ENCODE data around the gene DMKN.
"Not testable (repeated sequence)": the region's sequence is repeated elsewhere in the genome, so short reads cannot be mapped to it uniquely, and the experiment has no call there.

The DMKN gene

DNA sequence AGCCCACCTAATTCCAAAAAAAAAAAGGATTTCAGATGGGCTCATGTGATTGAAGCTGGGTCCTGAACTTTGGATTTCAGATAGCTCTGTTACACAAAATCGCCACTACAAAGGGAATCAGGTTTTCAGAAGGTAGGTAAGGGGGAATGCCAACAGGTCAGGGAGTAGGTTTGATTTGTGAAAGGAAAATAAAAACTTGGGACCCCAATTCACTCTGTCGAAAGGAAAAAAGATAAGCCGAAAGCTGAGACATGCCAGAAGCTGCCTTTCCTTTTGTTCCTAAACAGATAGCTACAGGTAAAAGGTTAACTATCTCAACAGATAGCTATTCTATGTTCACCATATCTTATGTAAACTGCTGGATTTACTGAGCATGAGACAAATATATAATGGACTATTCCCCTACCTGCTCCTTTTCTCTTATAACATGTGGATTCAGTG is 27.2 kb downstream of the DMKN start:
- Histone ChIP-seq H3K9me3 (ENCODE audit: insufficient read depth, low read depth, low read length) (no peaks in the 10 kb centered on the region), H3K27ac (ENCODE audit: low read length) (no peak overlapping the region), H3K4me3 (ENCODE audit: low read length) (no peak overlapping the region), H3K4me1 (ENCODE audit: insufficient read depth, low read length) (no peaks in the 10 kb centered on the region), H3K36me3 (ENCODE audit: insufficient read depth, low read depth, low read length) (no peaks in the 10 kb centered on the region), H3K9ac (ENCODE audit: low read depth, low read length) (no peak overlapping the region), H3K27me3 (ENCODE audit: insufficient read depth, low read length) (0 out of 2 replicates have a peak, but pooled peaks cover 17% of the 10 kb centered on the region)

- H3K36me3 ChIP-seq (ENCODE audit: insufficient read depth, low read depth, low read length) = no peaks in the 10 kb centered on the region
- no peak overlapping the region for H3K4me3 ChIP-seq (ENCODE audit: low read length)
- no peak overlapping the region for H3K27ac ChIP-seq (ENCODE audit: low read length)
- 0 out of 2 replicates have a peak, but pooled peaks cover 8% of the 10 kb centered on the region for H3K27me3 ChIP-seq (ENCODE audit: insufficient read depth, low read length)
- H3K4me1 ChIP-seq (ENCODE audit: insufficient read depth, low read length) = no peaks in the 10 kb centered on the region
- H3K9me3 ChIP-seq (ENCODE audit: insufficient read depth, low read depth, low read length) = no peaks in the 10 kb centered on the region
- H3K9ac ChIP-seq (ENCODE audit: low read depth, low read length) = no peak overlapping the region
Measured at GRCh38 chr19:35484252-35485036, 29.0 kb downstream of the DMKN start.

- H3K9me3 ChIP-seq (ENCODE audit: insufficient read depth, low read depth, low read length) = no peaks in the 10 kb centered on the region
- 0 out of 2 replicates have a peak, but pooled peaks cover 8% of the 10 kb centered on the region for H3K27me3 ChIP-seq (ENCODE audit: insufficient read depth, low read length)
- no peak overlapping the region for H3K4me3 ChIP-seq (ENCODE audit: low read length)
Measured at GRCh38 chr19:35483089-35483488, 30.4 kb downstream of the DMKN start.

GRCh38 chr19:35478794-35479677 is 34.4 kb downstream of the DMKN start:
- no peak overlapping the region for H3K4me3 ChIP-seq (ENCODE audit: low read length)
- H3K27me3 ChIP-seq (ENCODE audit: insufficient read depth, low read length) = no peaks in the 10 kb centered on the region
- H3K9me3 ChIP-seq (ENCODE audit: insufficient read depth, low read depth, low read length) = no peaks in the 10 kb centered on the region
- H3K27ac ChIP-seq (ENCODE audit: low read length) = no peak overlapping the region
- no peak overlapping the region for H3K9ac ChIP-seq (ENCODE audit: low read depth, low read length)
- no peaks in the 10 kb centered on the region for H3K36me3 ChIP-seq (ENCODE audit: insufficient read depth, low read depth, low read length)
- H3K4me1 ChIP-seq (ENCODE audit: insufficient read depth, low read length) = no peaks in the 10 kb centered on the region

More at GRCh38 chr19:35483089-35483488, 30.4 kb downstream of the DMKN start:
- Histone ChIP-seq H3K9ac (ENCODE audit: low read depth, low read length) (no peak overlapping the region), H3K36me3 (ENCODE audit: insufficient read depth, low read depth, low read length) (no peaks in the 10 kb centered on the region), H3K27ac (ENCODE audit: low read length) (no peak overlapping the region), H3K4me1 (ENCODE audit: insufficient read depth, low read length) (no peaks in the 10 kb centered on the region)

- Histone ChIP-seq H3K36me3 (ENCODE audit: insufficient read depth, low read depth, low read length) (no peaks in the 10 kb centered on the region), H3K27me3 (ENCODE audit: insufficient read depth, low read length) (no peaks in the 10 kb centered on the region), H3K9me3 (ENCODE audit: insufficient read depth, low read depth, low read length) (no peaks in the 10 kb centered on the region), H3K4me3 (ENCODE audit: low read length) (no peak overlapping the region), H3K9ac (ENCODE audit: low read depth, low read length) (no peak overlapping the region), H3K4me1 (ENCODE audit: insufficient read depth, low read length) (no peaks in the 10 kb centered on the region), H3K27ac (ENCODE audit: low read length) (no peak overlapping the region)
Measured at GRCh38 chr19:35476149-35476548, 37.3 kb downstream of the DMKN start.

GRCh38 chr19:35474594-35474993 is 38.9 kb downstream of the DMKN start:
- H3K36me3 ChIP-seq (ENCODE audit: insufficient read depth, low read depth, low read length); H3K4me1 ChIP-seq (ENCODE audit: insufficient read depth, low read length); H3K9ac ChIP-seq (ENCODE audit: low read depth, low read length); H3K9me3 ChIP-seq (ENCODE audit: insufficient read depth, low read depth, low read length); H3K27me3 ChIP-seq (ENCODE audit: insufficient read depth, low read length); H3K27ac ChIP-seq (ENCODE audit: low read length); H3K4me3 ChIP-seq (ENCODE audit: low read length): not testable (repeated sequence)

- Histone ChIP-seq H3K9me3 (ENCODE audit: insufficient read depth, low read depth, low read length) (no peaks in the 10 kb centered on the region), H3K4me3 (ENCODE audit: low read length) (no peak overlapping the region), H3K27me3 (ENCODE audit: insufficient read depth, low read length) (no peaks in the 10 kb centered on the region), H3K4me1 (ENCODE audit: insufficient read depth, low read length) (peaks cover 3% of the 10 kb centered on the region), H3K27ac (ENCODE audit: low read length) (no peak overlapping the region), H3K36me3 (ENCODE audit: insufficient read depth, low read depth, low read length) (no peaks in the 10 kb centered on the region), H3K9ac (ENCODE audit: low read depth, low read length) (no peak overlapping the region)
Measured at GRCh38 chr19:35474104-35474503, 39.3 kb downstream of the DMKN start.

DNA sequence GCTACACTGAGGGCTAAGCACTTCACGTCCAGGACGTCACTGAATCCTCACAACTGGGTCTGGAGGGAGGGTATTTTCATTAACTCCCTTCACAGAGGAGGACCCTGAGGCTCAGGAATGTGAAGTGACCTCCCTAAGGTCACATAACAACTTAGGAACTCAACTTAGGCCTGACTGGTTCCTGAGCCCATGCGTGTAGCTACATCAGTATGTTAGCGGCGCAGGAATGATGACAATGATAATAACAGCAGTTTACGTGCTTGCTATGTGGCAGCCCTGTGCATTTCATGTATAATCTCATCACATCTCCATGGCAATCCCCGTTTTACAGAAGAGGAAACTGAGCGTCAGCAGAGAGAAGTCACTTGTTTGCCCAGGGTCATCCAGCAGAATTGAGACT is 41.5 kb downstream of the DMKN start:
- Histone ChIP-seq H3K27ac (ENCODE audit: low read length) (no peak overlapping the region), H3K27me3 (ENCODE audit: insufficient read depth, low read length) (no peaks in the 10 kb centered on the region), H3K4me3 (ENCODE audit: low read length) (no peak overlapping the region), H3K9ac (ENCODE audit: low read depth, low read length) (no peak overlapping the region), H3K36me3 (ENCODE audit: insufficient read depth, low read depth, low read length) (no peaks in the 10 kb centered on the region), H3K9me3 (ENCODE audit: insufficient read depth, low read depth, low read length) (no peaks in the 10 kb centered on the region), H3K4me1 (ENCODE audit: insufficient read depth, low read length) (peaks cover 3% of the 10 kb centered on the region)

DNA sequence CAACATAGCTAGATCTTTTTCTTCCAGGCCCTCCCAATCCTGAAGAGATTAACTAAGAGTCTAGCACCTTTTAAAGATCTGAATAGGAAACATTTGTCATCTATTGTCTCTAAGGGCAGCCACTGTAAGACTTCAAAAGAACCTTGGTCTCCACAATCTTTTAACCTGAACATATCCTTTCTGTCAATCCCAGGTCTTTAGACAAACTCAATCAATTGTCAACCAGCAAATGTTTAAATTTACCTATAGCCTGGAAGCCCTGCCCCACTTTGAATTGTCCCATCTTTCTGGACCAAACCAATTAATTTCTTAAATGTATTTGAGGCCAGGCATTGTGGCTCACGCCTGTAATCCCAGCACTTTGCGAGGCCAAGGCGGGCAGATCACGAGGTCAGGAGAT is 42.4 kb downstream of the DMKN start:
- not testable (repeated sequence) for H3K9ac ChIP-seq (ENCODE audit: low read depth, low read length); H3K36me3 ChIP-seq (ENCODE audit: insufficient read depth, low read depth, low read length); H3K27me3 ChIP-seq (ENCODE audit: insufficient read depth, low read length); H3K9me3 ChIP-seq (ENCODE audit: insufficient read depth, low read depth, low read length); H3K27ac ChIP-seq (ENCODE audit: low read length); H3K4me1 ChIP-seq (ENCODE audit: insufficient read depth, low read length); H3K4me3 ChIP-seq (ENCODE audit: low read length)

- no peaks in the 10 kb centered on the region for H3K27me3 ChIP-seq (ENCODE audit: insufficient read depth, low read length)
- H3K36me3 ChIP-seq (ENCODE audit: insufficient read depth, low read depth, low read length) = no peaks in the 10 kb centered on the region
- H3K27ac ChIP-seq (ENCODE audit: low read length) = no peak overlapping the region
- H3K9ac ChIP-seq (ENCODE audit: low read depth, low read length) = no peak overlapping the region
- H3K4me1 ChIP-seq (ENCODE audit: insufficient read depth, low read length) = peaks cover 3% of the 10 kb centered on the region
- H3K4me3 ChIP-seq (ENCODE audit: low read length) = no peak overlapping the region
- no peaks in the 10 kb centered on the region for H3K9me3 ChIP-seq (ENCODE audit: insufficient read depth, low read depth, low read length)
Measured at GRCh38 chr19:35470128-35470527, 43.3 kb downstream of the DMKN start.

- Histone ChIP-seq H3K27ac (ENCODE audit: low read length) (no peak overlapping the region), H3K9me3 (ENCODE audit: insufficient read depth, low read depth, low read length) (no peaks in the 10 kb centered on the region), H3K4me1 (ENCODE audit: insufficient read depth, low read length) (peaks cover 3% of the 10 kb centered on the region), H3K36me3 (ENCODE audit: insufficient read depth, low read depth, low read length) (no peaks in the 10 kb centered on the region), H3K4me3 (ENCODE audit: low read length) (no peak overlapping the region), H3K27me3 (ENCODE audit: insufficient read depth, low read length) (no peaks in the 10 kb centered on the region), H3K9ac (ENCODE audit: low read depth, low read length) (no peak overlapping the region)
Measured at GRCh38 chr19:35468637-35469036, 44.8 kb downstream of the DMKN start.

DNA sequence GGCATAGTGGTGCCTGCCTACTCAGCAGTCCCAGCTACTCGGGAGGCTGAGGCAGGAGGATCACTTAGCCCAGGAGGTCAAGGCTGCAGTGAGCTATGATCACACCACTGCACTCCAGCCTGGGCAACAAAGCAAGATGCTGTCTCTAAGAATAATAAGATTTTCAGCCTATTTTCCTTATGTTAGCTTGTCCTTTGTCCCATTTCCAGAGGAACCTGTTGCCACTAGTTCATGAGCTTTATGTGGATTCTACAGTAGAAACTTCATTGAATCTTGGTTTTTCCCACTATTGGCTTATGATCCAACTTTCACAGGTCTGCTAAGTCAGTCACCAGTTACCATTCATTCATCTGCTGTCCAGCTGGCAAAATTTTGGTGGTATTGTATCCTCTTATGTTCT is 47.2 kb downstream of the DMKN start:
- H3K4me3 ChIP-seq (ENCODE audit: low read length) = no peak overlapping the region
- no peaks in the 10 kb centered on the region for H3K9me3 ChIP-seq (ENCODE audit: insufficient read depth, low read depth, low read length)
- H3K27ac ChIP-seq (ENCODE audit: low read length) = no peak overlapping the region
- H3K9ac ChIP-seq (ENCODE audit: low read depth, low read length) = no peak overlapping the region
- no peaks in the 10 kb centered on the region for H3K36me3 ChIP-seq (ENCODE audit: insufficient read depth, low read depth, low read length)
- H3K4me1 ChIP-seq (ENCODE audit: insufficient read depth, low read length) = peaks cover 3% of the 10 kb centered on the region
- H3K27me3 ChIP-seq (ENCODE audit: insufficient read depth, low read length) = no peaks in the 10 kb centered on the region
